Middle frontal gyrus (tissue), 1 donor: ENCODE data around the gene SCMH1.

Experiments used
- DNase-seq: peaks from one replicate; pipeline ENCODE4 v3.0.0-alpha.2; 2015; ENCODE audit warnings: low spot score; ENCODE audit errors: extremely low spot score

SCMH1 gene

DNA sequence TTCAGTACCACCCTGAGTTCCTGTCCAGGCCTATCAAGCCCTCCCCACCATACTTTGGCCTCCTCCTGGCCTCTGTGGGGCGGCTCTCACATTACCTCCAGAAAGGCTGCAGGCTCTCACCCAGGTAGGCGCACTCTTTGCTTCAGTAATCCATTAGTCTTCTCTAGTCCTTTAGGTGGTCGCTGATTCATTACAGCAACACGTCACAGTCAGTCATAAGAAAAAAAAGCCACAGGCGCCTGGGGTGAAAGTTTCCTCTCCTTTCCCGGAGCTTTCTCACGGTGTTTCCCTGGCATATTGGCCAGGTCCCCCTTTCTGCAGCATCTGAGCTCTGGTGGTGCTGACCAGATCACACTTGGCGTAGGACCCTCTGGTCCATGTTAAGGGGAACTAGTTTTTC is 232.6 kb downstream of the SCMH1 start:
- DNase-seq: no peak

DNA sequence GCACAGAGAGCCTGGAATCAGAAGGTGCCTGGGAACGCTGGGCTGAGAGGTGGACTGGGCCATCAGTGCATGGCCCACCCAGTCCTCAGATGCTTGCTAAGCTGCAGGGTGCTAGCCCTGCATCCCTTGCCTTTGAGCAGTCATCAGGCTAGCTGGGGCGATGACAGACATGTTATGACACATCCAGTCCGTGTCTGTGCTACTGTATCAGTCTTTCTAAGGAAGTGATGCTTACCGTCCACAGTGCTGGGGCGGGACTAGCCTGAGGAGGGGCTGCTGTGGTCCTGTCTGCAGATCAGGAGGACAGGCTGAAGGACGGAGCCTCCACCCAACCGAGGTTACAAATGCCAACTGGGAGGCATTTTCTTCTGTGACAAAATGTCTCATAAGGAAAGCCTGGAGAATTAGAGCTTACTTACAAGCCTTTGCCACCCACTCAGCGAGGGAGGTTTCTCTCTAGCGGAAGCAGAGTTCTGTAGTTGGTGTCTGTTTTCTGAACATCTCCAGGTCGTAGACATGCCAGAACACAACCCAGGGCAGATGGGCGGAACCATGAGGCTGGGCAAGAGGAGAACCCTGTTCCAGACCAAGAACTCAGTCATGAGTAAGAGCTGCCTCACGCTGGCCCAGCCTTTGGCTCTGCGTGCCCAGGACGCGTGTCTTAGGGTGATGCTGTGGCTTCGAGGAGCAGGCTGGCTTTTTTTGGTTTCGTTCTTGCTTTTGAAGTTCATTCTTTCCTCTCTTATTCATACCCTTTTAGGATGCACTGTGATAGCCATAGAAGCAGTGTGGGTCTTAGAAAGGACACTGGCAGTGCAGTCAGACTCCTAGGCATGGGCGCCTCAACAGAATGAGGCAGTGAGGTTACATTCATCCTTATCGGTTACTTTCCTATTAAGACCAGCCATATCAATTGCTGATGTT is 234.9 kb downstream of the SCMH1 start:
- DNase-seq: no peak

DNA sequence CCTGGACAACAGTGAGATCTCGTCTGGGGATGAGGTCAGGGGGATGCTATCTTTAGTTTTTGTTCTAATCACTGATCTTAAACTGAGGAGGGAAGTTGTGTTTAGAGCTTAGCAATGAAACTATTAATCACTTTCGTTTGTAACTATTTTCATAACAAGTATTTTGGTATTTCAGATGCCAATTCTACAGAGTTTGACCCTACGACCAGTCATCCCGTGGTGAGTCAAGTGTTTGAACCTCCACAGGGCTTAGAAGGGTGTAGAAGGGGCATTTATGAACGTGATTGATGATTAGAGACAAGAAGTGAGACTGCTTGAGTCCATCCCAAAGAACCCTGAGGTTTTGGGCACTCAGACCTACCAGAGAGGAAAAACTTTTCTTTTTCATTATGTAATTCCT is 236.2 kb downstream of the SCMH1 start:
- DNase-seq: no peak

DNA sequence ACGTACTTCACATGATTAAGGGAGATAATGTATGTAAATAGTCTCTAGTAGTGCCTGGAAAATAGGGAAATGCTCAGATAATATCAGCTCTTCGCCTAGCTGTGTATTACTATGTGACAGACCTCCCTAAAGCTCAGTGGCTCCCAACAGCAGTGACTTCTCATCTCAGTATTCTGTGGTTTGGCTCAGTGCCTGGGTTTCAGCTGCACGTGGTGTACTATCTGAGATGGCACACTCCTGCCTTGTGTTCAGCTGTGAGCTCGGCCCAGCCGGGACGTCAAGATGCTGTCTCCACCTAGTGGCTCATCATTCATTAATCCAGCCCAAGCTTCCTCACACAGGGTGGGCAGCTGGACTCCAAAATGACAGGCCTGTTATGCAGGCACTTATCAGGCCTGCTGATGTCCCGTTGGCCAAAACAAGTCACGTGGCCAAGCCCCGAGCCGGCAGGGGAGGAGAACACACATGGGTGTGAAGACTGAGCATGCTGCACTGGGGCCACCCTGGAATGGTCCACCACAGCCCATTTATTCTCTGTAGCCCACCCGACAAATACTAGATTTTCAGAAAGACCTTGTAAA is 238.4 kb downstream of the SCMH1 start:
- DNase-seq: peak; percentile 76

DNA sequence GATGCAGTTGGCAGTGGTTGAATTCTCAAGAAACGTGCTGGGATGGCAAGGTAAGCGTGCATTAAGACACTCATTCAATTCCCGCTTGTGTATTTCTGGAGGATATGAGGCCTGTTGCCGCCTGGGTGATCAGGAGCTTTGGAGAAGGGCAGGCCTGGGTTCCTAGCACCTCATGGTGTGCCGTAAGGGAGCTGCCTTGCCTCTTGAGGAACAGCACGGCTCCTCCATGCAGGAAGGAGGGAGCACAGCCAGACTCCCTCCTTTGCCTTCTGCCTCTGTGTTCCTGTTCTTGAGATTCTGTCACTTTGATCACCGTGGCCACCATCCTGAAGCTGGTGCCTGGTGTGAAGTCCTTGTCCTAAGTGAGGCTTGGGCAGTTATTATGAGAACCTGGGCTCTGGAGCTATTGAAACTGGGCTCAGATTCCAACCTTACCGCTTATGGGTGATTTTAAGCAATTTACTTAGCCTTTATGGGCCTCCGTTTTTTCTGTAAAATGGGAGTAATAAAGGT is 238.9 kb downstream of the SCMH1 start:
- no peak for DNase-seq

DNA sequence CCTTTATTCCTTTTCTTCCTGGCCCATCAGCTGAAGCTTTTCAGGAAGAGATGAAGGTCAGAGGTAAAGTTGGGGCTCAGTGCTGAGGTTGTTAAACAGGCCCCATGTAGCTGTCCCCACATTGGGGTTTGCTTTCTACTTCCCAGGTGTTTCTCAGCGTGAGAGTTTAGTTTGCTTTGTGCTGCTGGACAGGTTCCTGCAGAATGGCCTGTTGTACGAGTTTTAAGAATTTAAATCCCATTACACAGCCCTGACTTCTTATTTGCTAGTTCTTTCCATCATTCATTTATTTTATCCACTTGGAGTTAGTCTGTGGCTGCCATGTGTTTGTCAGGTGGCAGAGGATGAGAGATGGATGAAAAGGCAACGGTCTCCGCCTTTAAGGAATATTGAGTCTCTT is 243.4 kb downstream of the SCMH1 start:
- DNase-seq: no peak

DNA sequence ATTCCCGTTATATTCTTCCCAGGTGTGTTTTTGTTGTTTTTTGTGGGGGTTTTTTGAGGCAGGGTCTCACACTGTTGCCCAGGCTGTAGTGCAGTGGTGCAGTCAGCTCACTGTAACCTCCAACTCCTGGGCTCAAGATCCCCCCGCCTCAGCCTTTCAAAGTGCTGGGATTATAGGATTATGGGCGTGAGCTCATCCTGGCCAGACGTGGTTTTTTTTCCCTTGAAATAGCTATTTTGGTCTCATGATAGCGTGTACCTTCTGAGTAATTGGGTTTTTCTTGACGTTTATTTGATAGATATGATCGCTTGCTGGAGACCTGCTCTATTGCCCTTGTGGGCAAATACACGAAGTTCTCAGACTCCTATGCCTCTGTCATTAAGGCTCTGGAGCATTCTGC is 245.0 kb downstream of the SCMH1 start:
- no peak for DNase-seq

DNA sequence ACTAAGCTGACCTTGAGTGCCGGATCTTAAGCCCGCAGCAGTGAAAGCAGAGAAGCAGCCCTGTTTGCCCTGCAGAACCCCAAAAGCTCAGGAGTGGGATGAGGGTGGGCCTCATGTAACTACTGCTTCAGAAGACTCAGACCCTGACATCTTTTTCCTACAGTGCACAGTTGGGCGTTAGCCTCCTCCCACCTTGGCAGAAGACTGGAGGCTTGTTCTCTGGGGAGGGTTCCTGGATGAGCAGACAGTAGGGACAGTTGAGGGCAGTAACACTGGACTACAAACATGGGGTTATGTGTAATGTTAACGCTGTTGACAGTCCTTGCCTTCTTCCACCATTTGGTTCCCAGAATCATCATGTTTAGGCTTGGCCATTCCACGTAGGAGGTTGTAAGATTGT is 253.0 kb downstream of the SCMH1 start:
- no peak for DNase-seq

DNA sequence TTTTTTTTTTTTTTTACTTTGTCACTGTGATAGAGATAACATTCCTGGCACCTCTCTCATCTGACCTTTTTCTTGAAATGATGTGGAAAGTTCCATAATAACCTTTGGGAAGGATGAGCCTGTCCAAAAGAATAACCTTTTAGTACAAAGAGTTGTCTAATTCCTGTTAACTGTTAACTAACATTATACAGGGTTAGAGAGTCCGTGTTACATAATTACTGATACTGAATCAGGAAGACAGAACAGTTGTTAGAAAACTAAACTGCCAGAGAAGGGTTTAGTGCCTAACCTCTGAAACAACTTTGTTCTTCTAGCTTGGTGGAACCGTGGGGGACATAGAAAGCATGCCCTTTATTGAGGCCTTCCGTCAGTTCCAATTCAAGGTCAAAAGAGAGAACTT is 253.8 kb downstream of the SCMH1 start:
- no peak for DNase-seq

DNA sequence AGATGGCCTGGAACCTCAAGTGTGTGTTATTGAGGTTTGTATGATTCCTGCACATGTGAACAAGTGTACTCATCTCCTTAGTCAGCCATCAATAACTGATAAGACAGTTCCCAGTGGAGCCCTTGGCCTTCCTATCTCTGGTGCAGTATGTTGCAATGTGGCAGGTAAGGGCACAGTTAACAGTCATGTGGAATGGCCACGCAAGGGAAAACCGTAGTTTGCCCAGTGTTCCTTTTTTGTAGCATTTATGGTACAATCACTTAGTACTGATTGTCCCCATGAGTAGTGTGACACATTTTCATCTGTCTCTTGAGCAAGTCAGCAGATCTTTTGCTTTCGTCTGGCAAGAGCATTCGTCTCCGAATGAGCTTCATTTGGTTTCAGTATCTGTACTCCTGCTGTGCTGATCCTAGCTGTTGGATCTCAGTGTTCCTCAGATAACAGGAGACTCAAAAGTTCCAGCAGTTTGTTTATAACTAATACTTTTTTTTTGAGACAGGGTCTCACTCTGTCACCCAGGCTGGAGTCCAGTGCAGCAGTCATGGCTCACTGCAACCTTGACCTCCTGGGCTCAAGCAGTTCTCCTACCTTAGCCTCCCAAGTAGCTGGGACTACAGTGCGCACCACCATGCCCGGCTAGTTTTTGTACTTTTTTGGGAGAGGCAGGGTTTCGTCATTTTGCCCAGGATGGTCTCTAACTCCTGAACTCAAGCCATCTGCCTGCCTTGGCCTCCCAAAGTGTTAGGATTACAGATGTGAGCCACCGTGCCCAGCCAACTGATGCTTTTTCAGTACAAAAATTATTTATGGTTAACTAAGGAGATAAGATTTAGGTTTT is 254.4 kb downstream of the SCMH1 start:
- no peak for DNase-seq

DNA sequence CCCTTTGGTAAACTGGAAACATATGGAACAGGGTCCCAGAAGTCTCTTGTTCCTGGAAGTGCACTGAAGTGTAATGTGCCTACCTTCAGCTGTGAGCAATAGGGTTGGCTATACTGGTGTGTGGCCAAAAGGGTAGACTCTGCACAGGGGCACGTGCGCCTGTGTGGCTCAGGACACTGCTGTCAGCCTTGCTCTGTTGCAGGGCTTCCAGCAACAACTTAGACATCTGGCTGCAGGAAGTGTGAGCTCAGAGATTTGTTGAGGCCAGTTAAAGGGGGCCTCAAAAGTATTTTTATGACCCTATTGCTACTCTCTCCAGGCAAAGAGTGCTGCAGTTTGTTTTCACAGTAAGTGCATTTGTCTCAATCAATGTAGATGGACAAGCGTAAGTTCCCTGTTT is 255.2 kb downstream of the SCMH1 start:
- DNase-seq: no peak

DNA sequence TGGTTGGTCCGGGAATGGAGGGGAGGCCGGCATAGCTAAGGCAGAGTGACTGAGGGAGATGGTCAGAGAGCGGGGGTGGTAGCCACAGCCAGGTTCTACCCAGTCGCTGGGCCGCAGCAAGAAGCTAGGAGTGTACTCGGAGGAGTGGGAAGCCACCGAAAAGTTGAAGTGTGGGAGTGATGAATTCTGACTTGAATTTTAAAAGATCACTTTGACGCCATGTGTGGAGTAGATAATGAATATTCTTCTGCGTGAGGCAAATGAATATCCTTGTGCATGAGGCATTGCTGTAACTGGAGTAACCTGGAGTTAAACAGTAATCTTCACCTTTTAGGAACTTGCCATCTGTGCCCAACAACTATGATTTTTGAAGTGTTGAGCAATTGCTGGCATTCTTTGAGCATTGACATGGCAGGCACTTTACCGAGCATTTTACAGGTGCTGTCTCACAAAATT is 255.8 kb downstream of the SCMH1 start:
- DNase-seq: no peak

DNA sequence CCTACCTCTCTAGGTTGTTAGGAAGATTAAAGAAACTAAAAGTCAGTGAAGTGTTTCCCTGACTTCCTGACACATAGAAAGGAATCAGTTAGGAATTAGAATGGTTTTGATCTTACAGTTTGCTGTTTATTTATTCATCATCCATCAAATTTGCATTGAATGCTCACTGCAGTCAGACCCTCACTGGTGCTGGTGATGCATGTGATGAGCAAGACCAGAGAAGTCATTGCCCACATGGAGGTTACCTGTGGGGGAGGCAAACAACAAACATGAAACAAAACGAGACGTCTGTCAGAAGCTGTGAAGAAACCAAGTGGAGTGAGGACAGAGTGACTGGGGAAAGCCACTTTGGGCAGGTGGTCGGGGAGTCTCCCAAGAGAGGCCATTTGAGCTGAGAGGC is 256.2 kb downstream of the SCMH1 start:
- DNase-seq: no peak

DNA sequence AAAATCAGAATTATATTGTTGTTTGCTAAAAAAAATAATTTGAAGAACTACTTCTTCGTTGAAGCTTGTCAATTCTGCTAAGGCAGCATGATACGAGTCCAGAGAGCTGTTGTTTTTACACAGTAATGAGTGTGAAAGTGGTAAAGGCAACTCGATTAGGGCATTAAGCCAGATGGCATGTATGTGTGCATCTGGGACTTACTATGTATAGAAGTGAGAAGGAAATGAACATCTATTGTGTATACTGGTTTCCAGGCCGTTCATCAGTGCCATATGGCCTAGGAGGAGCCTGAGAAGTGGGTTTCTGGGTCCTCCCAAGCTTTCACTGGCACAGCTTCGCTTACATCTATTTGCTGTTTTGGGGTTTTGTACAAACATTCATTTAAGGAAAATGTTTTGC is 256.9 kb downstream of the SCMH1 start:
- DNase-seq: no peak

DNA sequence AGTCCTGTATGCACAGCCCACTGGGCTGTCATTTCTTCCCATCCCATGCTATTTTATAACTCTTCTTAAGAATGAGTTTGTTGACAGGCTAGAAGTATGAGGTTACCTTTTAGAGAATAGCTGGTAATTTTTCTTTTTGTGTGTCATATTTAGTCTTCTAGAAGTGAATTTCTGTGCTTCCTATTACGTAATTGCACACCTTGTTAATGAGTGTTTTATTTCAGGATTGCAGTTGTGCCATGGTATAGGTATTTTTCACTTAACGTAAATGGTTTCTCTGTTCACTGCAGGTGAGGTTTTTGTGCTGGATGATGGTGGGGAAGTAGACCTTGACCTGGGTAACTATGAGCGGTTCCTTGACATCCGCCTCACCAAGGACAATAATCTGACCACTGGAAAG is 257.6 kb downstream of the SCMH1 start:
- DNase-seq: no peak

DNA sequence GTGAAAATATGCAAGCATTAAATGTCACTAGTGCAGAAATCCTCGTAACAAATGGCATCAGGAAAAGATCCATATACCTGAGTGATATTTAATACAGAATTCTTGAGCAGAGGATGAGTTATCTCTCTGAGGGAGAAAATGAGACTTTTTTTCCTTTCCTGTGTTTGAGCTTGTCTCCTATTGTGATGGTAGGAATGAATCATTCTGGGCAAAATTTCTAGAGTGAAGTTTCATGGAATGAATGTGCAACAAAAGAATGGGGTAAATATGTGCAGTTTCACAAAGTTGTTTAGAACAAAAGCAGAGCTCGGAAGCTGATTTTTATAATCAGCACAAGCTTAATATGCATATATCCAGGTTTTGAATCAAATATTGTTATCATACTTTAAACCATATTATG is 258.0 kb downstream of the SCMH1 start:
- DNase-seq: no peak

DNA sequence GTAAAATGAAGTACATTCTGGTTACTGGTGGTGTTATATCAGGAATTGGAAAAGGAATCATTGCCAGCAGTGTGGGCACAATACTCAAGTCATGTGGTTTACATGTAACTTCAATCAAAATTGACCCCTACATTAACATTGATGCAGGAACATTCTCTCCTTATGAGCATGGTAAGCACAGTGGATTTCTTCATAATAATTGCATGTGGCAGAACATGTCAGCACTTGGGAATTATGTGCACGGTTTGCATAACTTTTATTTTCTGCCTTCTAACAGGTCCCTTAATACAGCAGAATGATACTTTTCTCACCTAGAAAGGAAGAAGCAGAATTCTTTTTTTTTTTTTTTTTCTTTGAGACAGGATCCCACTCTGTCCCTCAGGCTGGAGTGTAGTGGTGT is 258.8 kb downstream of the SCMH1 start:
- no peak for DNase-seq

DNA sequence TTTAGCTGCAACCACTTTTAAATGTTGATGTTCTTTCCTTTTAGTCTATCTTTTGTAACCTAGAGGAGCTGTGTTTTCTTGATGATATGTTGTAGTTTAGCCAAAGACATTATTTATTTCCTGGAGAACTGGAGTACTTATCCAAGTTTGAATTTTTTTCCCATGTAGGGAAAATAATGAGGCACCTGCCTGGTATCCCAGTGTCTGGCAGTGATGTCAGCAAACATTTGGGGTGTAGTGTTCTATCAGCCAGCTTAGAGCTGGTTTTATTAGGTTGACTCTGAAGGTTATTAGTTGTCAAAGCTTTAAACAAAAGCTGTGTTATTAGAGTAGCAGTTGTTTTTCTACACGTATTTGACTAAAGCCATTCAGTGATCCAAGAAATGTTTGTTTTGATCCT is 259.4 kb downstream of the SCMH1 start:
- no peak for DNase-seq

DNA sequence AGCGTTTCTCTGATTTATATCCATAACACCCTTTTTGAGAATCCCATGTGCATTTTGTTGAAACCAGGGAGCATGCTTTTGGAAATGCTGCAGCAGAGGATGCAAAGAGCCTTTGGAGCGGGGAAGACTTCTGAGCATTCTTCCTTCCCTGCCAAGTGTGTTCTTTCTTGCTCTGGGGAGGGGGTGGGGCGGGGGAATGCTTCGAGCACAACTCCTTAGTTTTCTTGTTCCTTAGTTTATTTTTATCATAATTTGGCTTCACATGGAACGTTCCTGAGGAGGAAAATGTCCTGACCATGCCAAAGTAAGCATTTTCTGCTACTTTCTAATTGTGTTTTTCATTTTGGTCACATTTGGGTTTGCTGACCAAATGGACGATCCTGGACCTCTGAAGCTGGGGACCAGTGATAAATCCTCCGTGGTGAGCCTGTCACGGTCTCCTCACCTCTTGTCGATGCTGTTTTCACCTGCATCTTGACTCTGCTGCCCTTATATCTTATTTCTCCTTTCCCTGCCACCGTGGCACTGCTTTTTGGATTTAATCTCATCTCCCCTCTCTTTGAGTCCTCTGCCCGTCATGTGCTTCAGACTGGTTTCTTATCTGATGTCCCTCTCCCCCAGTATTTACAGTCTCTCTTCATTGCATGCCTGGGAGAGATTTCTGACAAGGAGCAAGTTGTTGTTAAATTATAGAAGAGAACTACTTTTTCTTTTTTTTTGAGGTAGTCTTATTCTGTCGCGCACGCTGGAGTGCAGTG is 260.2 kb downstream of the SCMH1 start:
- no peak for DNase-seq

DNA sequence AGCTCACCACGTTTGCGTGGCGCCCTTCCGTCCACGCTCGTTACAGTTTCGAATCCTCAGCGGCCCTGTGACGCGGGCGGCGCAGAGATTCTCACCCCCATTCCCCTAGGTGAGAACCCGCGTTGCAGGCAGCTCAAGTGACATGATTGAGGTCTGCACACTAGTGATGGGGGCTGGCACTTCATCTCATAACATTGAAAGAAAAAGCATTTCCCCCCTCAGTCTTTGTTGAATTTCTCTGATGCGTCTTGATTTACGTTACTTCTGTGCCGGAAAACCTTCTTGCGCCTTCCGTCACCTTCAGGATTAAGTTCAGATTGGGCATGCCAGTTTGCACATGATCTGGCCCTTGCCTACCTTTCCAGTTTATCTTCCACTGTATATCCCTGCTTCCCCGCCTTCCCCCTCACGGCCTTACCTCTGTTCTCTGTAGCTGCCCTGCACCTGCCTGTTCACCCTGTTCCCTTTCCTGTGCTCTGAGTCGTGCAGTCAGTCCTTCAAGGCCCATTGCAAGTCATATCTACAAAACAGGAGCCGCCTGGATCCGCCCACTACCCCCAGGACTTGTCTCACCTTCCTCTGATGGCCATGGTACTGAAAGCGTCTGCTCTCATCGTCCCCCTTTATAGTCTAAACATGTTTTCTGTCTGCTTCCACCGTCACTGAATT is 261.5 kb downstream of the SCMH1 start:
- DNase-seq: no peak

DNA sequence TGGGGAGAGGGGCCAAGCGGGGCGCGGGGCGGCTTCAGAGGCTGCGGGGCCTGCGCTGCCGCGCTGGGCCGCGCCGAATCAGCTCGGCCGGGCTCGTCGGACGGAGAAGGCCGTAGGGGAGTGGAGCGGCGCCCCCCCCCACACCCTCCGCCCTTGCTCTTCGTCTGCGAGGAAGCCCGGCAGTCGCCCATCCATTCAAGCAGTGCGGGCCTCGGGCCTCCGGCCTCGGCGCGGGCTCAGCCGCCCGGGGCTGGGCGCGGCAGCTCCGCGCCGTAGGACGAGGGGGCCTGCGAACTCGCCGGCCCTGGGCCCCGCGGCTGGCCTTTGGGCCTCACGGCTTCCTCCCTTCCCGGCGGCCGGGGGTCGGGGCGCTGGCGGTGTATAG is 262.0 kb downstream of the SCMH1 start:
- DNase-seq: no peak
